H9 (cell line): ENCODE results near the gene SPHK2. TPM values are rescaled to one million over a fixed set of nuclear protein-coding genes. Genes with fewer than 3 reads are reported as not detected.

Source experiments
- DNase-seq: peaks from one replicate; pipeline ENCODE4 v3.0.0-alpha.2; 2017
- H2AFZ ChIP-seq: one replicate; pipeline ENCODE4 v1.6.1; 2013; ENCODE audit warnings: mild to moderate bottlenecking, low read length, control low read depth, moderate library complexity
- H2AK5ac ChIP-seq: 2 replicates; pipeline ENCODE4 v1.6.1; 2013; ENCODE audit warnings: low read length, control low read depth, mixed read lengths; ENCODE audit not compliant: insufficient read length
- H2BK120ac ChIP-seq: one replicate; pipeline ENCODE4 v1.6.1; 2013; ENCODE audit warnings: low read depth, mild to moderate bottlenecking, low read length, control low read depth, inconsistent platforms; ENCODE audit not compliant: poor library complexity, severe bottlenecking
- H2BK12ac ChIP-seq: 2 replicates; pipeline ENCODE4 v1.6.1; 2013; ENCODE audit warnings: low read length, control low read depth, mixed read lengths, low read depth; ENCODE audit not compliant: insufficient read length
- H2BK15ac ChIP-seq: 2 replicates; pipeline ENCODE4 v1.6.1; 2013; ENCODE audit warnings: low read depth, low read length, control low read depth
- H2BK20ac ChIP-seq: one replicate; pipeline ENCODE4 v1.6.1; 2013; ENCODE audit warnings: low read depth, mild to moderate bottlenecking, low read length, control low read depth, inconsistent platforms; ENCODE audit not compliant: poor library complexity, severe bottlenecking
- H2BK5ac ChIP-seq: 2 replicates; pipeline ENCODE4 v1.6.1; 2013; ENCODE audit warnings: low read length, control low read depth, mixed read lengths; ENCODE audit not compliant: insufficient read length
- H3K14ac ChIP-seq: 2 replicates; pipeline ENCODE4 v1.6.1; 2013; ENCODE audit warnings: low read length, control low read depth; ENCODE audit not compliant: insufficient read depth
- H3K18ac ChIP-seq: 2 replicates; pipeline ENCODE4 v1.6.1; 2013; ENCODE audit warnings: low read depth, mild to moderate bottlenecking, mixed read lengths, low read length, control low read depth; ENCODE audit not compliant: insufficient read length
- H3K23ac ChIP-seq: 2 replicates; pipeline ENCODE4 v1.6.1; 2013; ENCODE audit warnings: low read length, control low read depth, mixed read lengths, low read depth; ENCODE audit not compliant: insufficient read length
- H3K23me2 ChIP-seq: 2 replicates; pipeline ENCODE4 v1.6.1; 2013; ENCODE audit warnings: low read depth, mild to moderate bottlenecking, mixed read lengths, low read length, control low read depth; ENCODE audit not compliant: insufficient read length, poor library complexity, severe bottlenecking
- H3K27ac ChIP-seq: 2 replicates; pipeline ENCODE4 v1.5.1; 2013; ENCODE audit warnings: low read length, control low read depth, mixed read lengths, low read depth; ENCODE audit not compliant: insufficient read length
- H3K27me3 ChIP-seq: 2 replicates; pipeline ENCODE4 v1.6.1; 2013; ENCODE audit warnings: low read length, control low read depth, inconsistent platforms; ENCODE audit not compliant: insufficient read depth
- H3K4ac ChIP-seq: 2 replicates; pipeline ENCODE4 v1.6.1; 2013; ENCODE audit warnings: low read depth, mild to moderate bottlenecking, control low read depth, inconsistent platforms, low read length, moderate library complexity
- H3K4me1 ChIP-seq: 2 replicates; pipeline ENCODE4 v1.6.1; 2013; ENCODE audit warnings: low read length, control low read depth, inconsistent platforms; ENCODE audit not compliant: insufficient read depth
- H3K4me2 ChIP-seq: 2 replicates; pipeline ENCODE4 v1.6.1; 2013; ENCODE audit warnings: low read length, control low read depth, mixed read lengths; ENCODE audit not compliant: insufficient read length, insufficient read depth
- H3K56ac ChIP-seq: 2 replicates; pipeline ENCODE4 v1.6.1; 2013; ENCODE audit warnings: low read depth, mild to moderate bottlenecking, mixed read lengths, low read length, control low read depth; ENCODE audit not compliant: insufficient read length
- H3K79me1 ChIP-seq: 2 replicates; pipeline ENCODE4 v1.6.1; 2013; ENCODE audit warnings: low read depth, mild to moderate bottlenecking, moderate library complexity, low read length, control low read depth, inconsistent platforms; ENCODE audit not compliant: insufficient read depth, poor library complexity, severe bottlenecking
- H3K79me2 ChIP-seq: 2 replicates; pipeline ENCODE4 v1.6.1; 2013; ENCODE audit warnings: low read length, control low read depth, inconsistent platforms; ENCODE audit not compliant: insufficient read depth
- H3K9ac ChIP-seq: 2 replicates; pipeline ENCODE4 v1.6.1; 2013; ENCODE audit warnings: low read length, control low read depth, mixed read lengths; ENCODE audit not compliant: insufficient read length; ENCODE audit errors: extremely low read depth
- H3K9me3 ChIP-seq: one replicate; pipeline ENCODE4 v1.6.1; 2013; ENCODE audit warnings: low read depth, low read length, inconsistent platforms; ENCODE audit not compliant: control insufficient read depth
- H3T11ph ChIP-seq: one replicate; pipeline ENCODE4 v1.6.1; 2013; ENCODE audit warnings: mild to moderate bottlenecking, low read length, control low read depth, inconsistent platforms
- H4K20me1 ChIP-seq: one replicate; pipeline ENCODE4 v1.6.1; 2013; ENCODE audit not compliant: control insufficient read depth, insufficient read length, insufficient read depth
- H4K5ac ChIP-seq: 2 replicates; pipeline ENCODE4 v1.6.1; 2013; ENCODE audit warnings: low read depth, mild to moderate bottlenecking, mixed read lengths, low read length, control low read depth; ENCODE audit not compliant: insufficient read length
- H4K8ac ChIP-seq: replicated peaks from 2 replicates; pipeline ENCODE4 v1.6.1; 2013; ENCODE audit warnings: low read length, control low read depth, mixed read lengths, low read depth; ENCODE audit not compliant: insufficient read length
- H4K91ac ChIP-seq: 2 replicates; pipeline ENCODE4 v1.6.1; 2013; ENCODE audit warnings: low read depth, mild to moderate bottlenecking, moderate library complexity, mixed read lengths, low read length, control low read depth; ENCODE audit not compliant: insufficient read length
- H3K27ac Mint-ChIP-seq, 3 experiments: 2 replicates in 2 of 3; 3 replicates in 1 of 3; pipeline ENCODE4 v1.8.0; 2020 to 2021; ENCODE audit warnings: mixed read lengths in 3 of 3, mild to moderate bottlenecking in 1 of 3, moderate library complexity in 1 of 3
- H3K27me3 Mint-ChIP-seq: 2 replicates; pipeline ENCODE4 v1.8.0; 2021; ENCODE audit warnings: low read depth, mild to moderate bottlenecking, moderate library complexity, mixed read lengths
- H3K36me3 Mint-ChIP-seq, 3 experiments: 2 replicates in 2 of 3; 3 replicates in 1 of 3; pipeline ENCODE4 v1.8.0; 2020 to 2021; ENCODE audit warnings: low read depth in 3 of 3, mixed read lengths in 3 of 3; ENCODE audit not compliant: insufficient read depth in 1 of 3
- H3K4me1 Mint-ChIP-seq, 2 experiments: 2 replicates each; pipeline ENCODE4 v1.8.0; 2020; ENCODE audit warnings: mixed read lengths in 2 of 2
- H3K4me3 Mint-ChIP-seq, 2 experiments: 2 replicates in 1 of 2; 3 replicates in 1 of 2; pipeline ENCODE4 v1.8.0; 2020 to 2021; ENCODE audit warnings: mild to moderate bottlenecking in 2 of 2, mixed read lengths in 2 of 2, moderate library complexity in 1 of 2
- H3K9me3 Mint-ChIP-seq, 2 experiments: 2 replicates in 1 of 2; 3 replicates in 1 of 2; pipeline ENCODE4 v1.8.0; 2020; ENCODE audit warnings: mild to moderate bottlenecking in 2 of 2, mixed read lengths in 2 of 2, moderate library complexity in 1 of 2
- WGBS: extraction: QIAGEN DNeasy Blood & Tissue Kit; methylation state at CpG from one replicate; pipeline ENCODE4 v1.1.7; 2013; ENCODE audit warnings: missing lambda C conversion rate, low lambda C conversion rate, mixed read lengths; ENCODE audit not compliant: insufficient read length; ENCODE audit errors: extremely low coverage; 5-methylcytosine and 5-hydroxymethylcytosine counted together
- total RNA-seq: library from RNA; stranded (reverse); gene quantifications from 2 replicates; pipeline ENCODE4 v1.2.1, GENCODE V29; 2021
- TF ChIP-seq, protein P1 (sequence below): fragments of 200-600 bp; sonication (generic); conservative IDR thresholded peaks from 3 replicates; pipeline ENCODE4 v1.8.0; 2021; ENCODE audit warnings: antibody characterized with exemption, mild to moderate bottlenecking

Gene SPHK2
- total RNA-seq, 1 experiment from 2014 or later = 57.2 TPM

DNA sequence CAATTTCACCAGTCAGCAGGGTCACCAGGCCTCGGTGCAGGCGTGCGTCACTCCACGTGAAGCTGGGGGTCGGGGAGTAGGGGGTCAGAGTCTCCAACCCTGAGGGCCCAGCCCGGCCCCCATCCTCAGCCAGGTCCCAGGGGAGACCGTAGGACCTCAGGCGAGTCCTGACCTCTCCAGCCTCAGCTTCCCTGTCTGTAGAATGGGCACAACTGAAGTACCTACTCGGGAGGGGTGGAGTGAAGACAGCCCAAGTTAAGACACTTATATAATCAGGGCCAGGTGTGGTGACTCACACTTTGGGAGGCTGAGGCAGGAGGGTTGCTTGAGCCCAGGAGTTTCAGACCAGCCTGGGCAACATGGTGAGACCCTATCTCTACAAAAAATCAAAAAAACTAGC, 15.5 kb upstream of the SPHK2 start:
- Histone ChIP-seq H2AK5ac (no peak overlapping the region), H3K79me2 (no peaks in the 10 kb centered on the region), H3K56ac (no peak overlapping the region), H3K27ac (no peak overlapping the region), H3K4me2 (no peak overlapping the region), H3T11ph (no peak overlapping the region), H4K20me1 (no peaks in the 10 kb centered on the region), H3K9me3 (no peaks in the 10 kb centered on the region), H3K14ac (no peak overlapping the region), H2BK5ac (no peak overlapping the region), H2AFZ (no peak overlapping the region), H3K4ac (no peak overlapping the region), H2BK120ac (no peak overlapping the region), H3K79me1 (no peaks in the 10 kb centered on the region), H3K23me2 (no peaks in the 10 kb centered on the region), H2BK12ac (no peak overlapping the region), H3K18ac (no peak overlapping the region), H3K9ac (no peak overlapping the region), H2BK15ac (no peak overlapping the region), H4K91ac (no peak overlapping the region), H3K27me3 (no peaks in the 10 kb centered on the region), H4K5ac (no peak overlapping the region), H4K8ac (no peak overlapping the region), H2BK20ac (no peak overlapping the region), H3K23ac (no peak overlapping the region), H3K4me1 (no peaks in the 10 kb centered on the region)
- H3K4me1 Mint-ChIP-seq = peaks cover 0 to 6% of the 10 kb centered on the region in 2 experiments; a peak in 1 of 4 replicates
- no peak overlapping the region; a peak in 1 of 7 replicates for H3K27ac Mint-ChIP-seq
- TF ChIP-seq, protein P1, sequence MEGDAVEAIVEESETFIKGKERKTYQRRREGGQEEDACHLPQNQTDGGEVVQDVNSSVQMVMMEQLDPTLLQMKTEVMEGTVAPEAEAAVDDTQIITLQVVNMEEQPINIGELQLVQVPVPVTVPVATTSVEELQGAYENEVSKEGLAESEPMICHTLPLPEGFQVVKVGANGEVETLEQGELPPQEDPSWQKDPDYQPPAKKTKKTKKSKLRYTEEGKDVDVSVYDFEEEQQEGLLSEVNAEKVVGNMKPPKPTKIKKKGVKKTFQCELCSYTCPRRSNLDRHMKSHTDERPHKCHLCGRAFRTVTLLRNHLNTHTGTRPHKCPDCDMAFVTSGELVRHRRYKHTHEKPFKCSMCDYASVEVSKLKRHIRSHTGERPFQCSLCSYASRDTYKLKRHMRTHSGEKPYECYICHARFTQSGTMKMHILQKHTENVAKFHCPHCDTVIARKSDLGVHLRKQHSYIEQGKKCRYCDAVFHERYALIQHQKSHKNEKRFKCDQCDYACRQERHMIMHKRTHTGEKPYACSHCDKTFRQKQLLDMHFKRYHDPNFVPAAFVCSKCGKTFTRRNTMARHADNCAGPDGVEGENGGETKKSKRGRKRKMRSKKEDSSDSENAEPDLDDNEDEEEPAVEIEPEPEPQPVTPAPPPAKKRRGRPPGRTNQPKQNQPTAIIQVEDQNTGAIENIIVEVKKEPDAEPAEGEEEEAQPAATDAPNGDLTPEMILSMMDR = no peak
- no CpG with 5 or more reads among the region's 9 CpGs for WGBS
- no peak overlapping the region for H3K4me3 Mint-ChIP-seq
- no peak for DNase-seq
- peaks cover 0 to 2% (median 0%) of the 10 kb centered on the region in 3 experiments; a peak in 1 of 7 replicates for H3K36me3 Mint-ChIP-seq
- H3K27me3 Mint-ChIP-seq = no peaks in the 10 kb centered on the region
- no peaks in the 10 kb centered on the region for H3K9me3 Mint-ChIP-seq
